Muscle of leg (tissue), 11 donors: Measurements from ENCODE around the gene EVC. TPM values are rescaled to one million over a fixed set of nuclear protein-coding genes. Genes with fewer than 3 reads are reported as not detected.

Experiments used
- DNase-seq: peaks from one replicate; pipeline ENCODE4 v3.0.0; 2013
- H3K27ac ChIP-seq: one replicate; pipeline ENCODE4 v1.5.1; 2013; ENCODE audit warnings: mild to moderate bottlenecking, low read length, control low read depth
- H3K27me3 ChIP-seq: one replicate; pipeline ENCODE4 v1.6.1; 2013; ENCODE audit warnings: low read length; ENCODE audit not compliant: control insufficient read depth, insufficient read depth
- H3K36me3 ChIP-seq: one replicate; pipeline ENCODE4 v1.6.1; 2013; ENCODE audit warnings: low read length; ENCODE audit not compliant: control insufficient read depth, insufficient read depth
- H3K4me1 ChIP-seq: one replicate; pipeline ENCODE4 v1.6.1; 2013; ENCODE audit warnings: low read length; ENCODE audit not compliant: control insufficient read depth, insufficient read depth
- H3K4me3 ChIP-seq: one replicate; pipeline ENCODE4 v1.5.1; 2013; ENCODE audit warnings: low read length, control low read depth
- H3K9me3 ChIP-seq: replicated peaks from 2 replicates; pipeline ENCODE4 v1.6.1; 2013; ENCODE audit warnings: low read depth, low read length; ENCODE audit not compliant: control insufficient read depth
- WGBS: methylation state at CpG from one replicate; pipeline ENCODE4 v1.1.5; 2013; ENCODE audit warnings: missing lambda C conversion rate; ENCODE audit not compliant: insufficient coverage; 5-methylcytosine and 5-hydroxymethylcytosine counted together
- polyA plus RNA-seq, 8 donors: library from polyadenylated mRNA; unstranded; fragments of 120-200 nt; gene quantifications; one replicate each; pipeline versions ENCODE4 v1.2.1 to v1.2.3, GENCODE V29; 2013; ENCODE audit warnings: inconsistent platforms in 1 of 8, low replicate concordance in 1 of 8; ENCODE audit not compliant: insufficient read length in 8 of 8, insufficient read depth in 1 of 8
- total RNA-seq: library from RNA; stranded (reverse); fragments of 120-200 nt; gene quantifications from one replicate; pipeline ENCODE4 v1.2.4, GENCODE V29; 2013

Gene EVC
- total and polyA plus RNA-seq, 9 donors, result 12.2 to 24.3 (median 18.6) TPM

GRCh38 chr4:5753766-5754528, 42.9 kb downstream of the EVC start:
- no peak for DNase-seq
- H3K36me3 ChIP-seq, result peaks cover 79% of the 10 kb centered on the region
- peaks cover 43% of the 10 kb centered on the region for H3K4me1 ChIP-seq
- WGBS, result 86% methylated on average over 9 of the region's 19 CpGs
- H3K27ac ChIP-seq, result no peak overlapping the region
- H3K27me3 ChIP-seq, result no peaks in the 10 kb centered on the region
- no peak overlapping the region for H3K4me3 ChIP-seq
- no peaks in the 10 kb centered on the region for H3K9me3 ChIP-seq

DNA sequence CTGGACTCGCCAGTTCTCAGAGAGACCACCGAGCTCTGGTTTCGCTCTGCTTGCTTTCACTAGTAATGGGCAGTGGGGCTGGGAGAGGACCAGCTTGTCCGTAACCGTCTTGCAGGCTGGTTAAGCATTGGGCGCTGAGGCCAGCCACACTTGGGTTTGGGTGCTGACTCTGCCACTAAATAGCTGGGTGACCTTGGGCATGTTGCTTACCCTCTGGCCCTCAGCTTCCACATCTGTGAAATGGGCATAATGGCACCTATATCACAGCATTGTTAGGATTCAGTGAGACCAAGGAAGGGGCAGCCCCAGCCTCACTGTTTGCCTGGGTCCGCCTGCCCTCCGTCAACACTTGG, 43.5 kb downstream of the EVC start:
- H3K36me3 ChIP-seq, result peaks cover 80% of the 10 kb centered on the region

DNA sequence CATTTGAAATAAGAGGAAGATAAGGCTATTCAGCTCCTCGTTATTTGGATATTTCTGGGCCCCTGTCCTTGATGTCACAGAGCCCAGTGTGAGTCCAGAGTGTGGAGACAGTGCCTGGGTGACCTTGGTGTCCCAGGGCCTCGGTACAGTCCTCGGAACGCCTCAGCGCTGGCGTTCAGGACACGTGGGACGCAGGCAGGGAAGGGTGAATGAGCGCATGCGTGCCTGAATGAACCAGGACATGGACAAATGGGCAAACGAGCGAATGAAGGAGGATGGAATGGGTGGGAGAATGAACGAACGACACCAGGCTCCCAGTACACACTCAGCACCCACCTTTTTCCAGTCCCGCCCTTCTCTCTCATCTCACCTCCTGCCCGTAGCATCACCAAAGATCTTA, 44.2 kb downstream of the EVC start:
- no peak for DNase-seq
- no peak overlapping the region for H3K4me3 ChIP-seq
- H3K9me3 ChIP-seq, result no peaks in the 10 kb centered on the region
- peaks cover 34% of the 10 kb centered on the region for H3K4me1 ChIP-seq
- H3K27ac ChIP-seq, result no peak overlapping the region
- WGBS, result 91% methylated on average over 10 of the region's 16 CpGs
- no peaks in the 10 kb centered on the region for H3K27me3 ChIP-seq
- H3K36me3 ChIP-seq, result peaks cover 74% of the 10 kb centered on the region

More for the DNA sequence above, 43.5 kb downstream of the EVC start:
- Histone ChIP-seq H3K9me3 (no peaks in the 10 kb centered on the region), H3K4me1 (peaks cover 40% of the 10 kb centered on the region), H3K27ac (no peak overlapping the region), H3K4me3 (no peak overlapping the region), H3K27me3 (no peaks in the 10 kb centered on the region)
- WGBS, result 88% methylated on average over 8 of the region's 8 CpGs
- DNase-seq, result no peak

- Histone ChIP-seq H3K27me3 (no peaks in the 10 kb centered on the region), H3K36me3 (peaks cover 70% of the 10 kb centered on the region), H3K27ac (no peak overlapping the region), H3K9me3 (no peaks in the 10 kb centered on the region), H3K4me3 (no peak overlapping the region), H3K4me1 (peaks cover 29% of the 10 kb centered on the region)
- DNase-seq, result no peak
- WGBS, result 91% methylated on average over 5 of the region's 7 CpGs
Measured at GRCh38 chr4:5755679-5756078, 44.7 kb downstream of the EVC start.

- H3K4me1 ChIP-seq, result peaks cover 23% of the 10 kb centered on the region
- no peaks in the 10 kb centered on the region for H3K27me3 ChIP-seq
- H3K36me3 ChIP-seq, result peaks cover 68% of the 10 kb centered on the region
- H3K27ac ChIP-seq, result no peak overlapping the region
- no peak overlapping the region for H3K4me3 ChIP-seq
- no peaks in the 10 kb centered on the region for H3K9me3 ChIP-seq
- 93% methylated on average over 7 of the region's 9 CpGs for WGBS
- DNase-seq, result no peak
Measured at GRCh38 chr4:5756271-5756670, 45.3 kb downstream of the EVC start.

DNA sequence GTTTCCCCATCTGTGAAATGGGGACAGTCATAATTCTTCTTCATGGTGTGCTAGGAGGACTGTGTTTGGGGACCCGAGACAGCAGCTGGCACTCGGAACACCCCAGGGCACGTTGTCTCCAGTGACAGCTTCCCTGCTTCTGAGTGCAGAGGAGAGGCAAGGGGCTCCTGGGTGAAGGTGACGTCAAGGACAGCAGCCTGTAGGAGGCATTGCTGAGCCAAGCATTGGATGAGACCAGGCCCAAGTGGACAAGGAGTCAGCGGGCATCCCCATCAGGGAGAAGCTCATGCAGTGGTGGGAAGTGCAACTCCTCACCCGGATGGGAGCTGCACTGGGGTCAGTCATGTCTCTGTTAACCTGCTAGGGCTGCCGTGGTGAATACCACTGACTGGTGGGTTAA, 46.1 kb downstream of the EVC start:
- WGBS, result 90% methylated on average over 7 of the region's 7 CpGs
- Histone ChIP-seq H3K36me3 (peaks cover 69% of the 10 kb centered on the region), H3K4me1 (peaks cover 15% of the 10 kb centered on the region)

DNA sequence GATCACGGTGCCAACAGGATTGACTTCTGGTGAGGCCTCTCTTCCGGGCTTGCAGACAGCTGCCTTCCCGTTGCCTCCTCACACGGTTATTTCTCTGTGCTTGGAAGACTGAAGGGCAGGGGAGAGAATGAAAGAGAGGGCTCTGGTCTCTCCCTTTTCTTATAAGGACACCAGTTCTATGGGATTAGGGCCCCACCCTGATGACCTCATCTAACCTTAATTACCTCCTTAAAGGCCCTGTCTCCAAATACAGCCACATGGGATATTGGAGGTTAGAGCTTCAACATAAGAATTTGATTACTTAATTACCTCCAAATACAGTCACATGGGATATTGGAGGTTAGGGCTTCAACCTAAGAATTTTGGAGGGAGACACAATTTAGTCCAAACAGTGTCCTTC, 46.5 kb downstream of the EVC start:
- peaks cover 69% of the 10 kb centered on the region for H3K36me3 ChIP-seq

More for the DNA sequence above, 46.1 kb downstream of the EVC start:
- Histone ChIP-seq H3K27ac (no peak overlapping the region), H3K27me3 (no peaks in the 10 kb centered on the region), H3K9me3 (no peaks in the 10 kb centered on the region), H3K4me3 (no peak overlapping the region)
- DNase-seq, result no peak

GRCh38 chr4:5757954-5758353, 47.0 kb downstream of the EVC start:
- H3K27ac ChIP-seq, result no peak overlapping the region
- H3K36me3 ChIP-seq, result peaks cover 65% of the 10 kb centered on the region
- no peak for DNase-seq
- H3K9me3 ChIP-seq, result no peaks in the 10 kb centered on the region
- H3K27me3 ChIP-seq, result no peaks in the 10 kb centered on the region
- peaks cover 6% of the 10 kb centered on the region for H3K4me1 ChIP-seq
- no peak overlapping the region for H3K4me3 ChIP-seq
- WGBS, result 95% methylated on average over 10 of the region's 10 CpGs

More for the DNA sequence above, 46.5 kb downstream of the EVC start:
- Histone ChIP-seq H3K4me3 (no peak overlapping the region), H3K4me1 (peaks cover 10% of the 10 kb centered on the region), H3K9me3 (no peaks in the 10 kb centered on the region), H3K27ac (no peak overlapping the region), H3K27me3 (no peaks in the 10 kb centered on the region)
- DNase-seq, result no peak
- 100% methylated on average over 1 of the region's 4 CpGs for WGBS

- no peaks in the 10 kb centered on the region for H3K27me3 ChIP-seq
- no peak overlapping the region for H3K4me3 ChIP-seq
- H3K36me3 ChIP-seq, result peaks cover 57% of the 10 kb centered on the region
- DNase-seq, result no peak
- WGBS, result 68% methylated on average over 4 of the region's 7 CpGs
- no peak overlapping the region for H3K27ac ChIP-seq
- no peaks in the 10 kb centered on the region for H3K9me3 ChIP-seq
- H3K4me1 ChIP-seq, result no peaks in the 10 kb centered on the region
Measured at GRCh38 chr4:5758741-5759140, 47.7 kb downstream of the EVC start.

DNA sequence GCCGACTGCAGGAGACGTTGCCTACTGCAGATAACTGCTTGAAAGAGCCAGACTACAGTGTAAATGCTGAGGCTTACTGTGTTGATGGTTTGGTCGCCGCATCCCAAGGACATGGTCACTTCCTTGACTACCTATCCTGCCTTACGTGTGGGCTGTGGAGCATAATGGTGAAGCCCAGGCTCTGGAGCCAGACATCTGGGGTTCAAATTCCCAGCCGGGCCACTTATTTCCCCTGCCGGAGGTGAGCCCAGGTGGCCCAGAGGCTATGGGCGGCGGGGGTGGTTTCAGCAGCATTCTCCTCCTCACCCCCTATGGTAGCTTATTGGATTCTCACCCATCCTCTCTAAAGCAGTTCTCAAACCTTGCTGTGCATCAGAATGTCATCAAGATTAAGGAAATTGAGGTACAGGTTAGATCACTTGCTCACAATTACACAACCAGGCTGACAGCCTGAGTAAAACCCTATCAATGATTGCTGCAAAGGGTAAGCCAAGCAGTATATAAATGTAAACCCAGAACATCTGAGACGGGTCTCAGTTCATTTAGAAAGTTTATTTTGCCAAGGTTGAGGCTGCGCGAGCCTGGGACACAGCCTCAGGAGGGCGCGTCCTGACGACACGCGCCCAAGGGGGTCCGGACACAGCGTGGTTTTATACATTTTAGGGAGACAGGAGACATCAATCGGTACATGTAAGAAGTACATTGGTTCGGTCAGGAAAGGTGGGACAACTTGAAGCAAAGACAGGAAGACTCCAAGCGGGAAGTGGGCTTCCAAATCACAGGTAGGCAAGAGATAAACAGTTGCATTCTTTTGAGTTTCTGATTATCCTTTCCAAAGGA, 48.5 kb downstream of the EVC start:
- no peaks in the 10 kb centered on the region for H3K9me3 ChIP-seq
- no peaks in the 10 kb centered on the region for H3K4me1 ChIP-seq
- no peak overlapping the region for H3K27ac ChIP-seq
- no peaks in the 10 kb centered on the region for H3K27me3 ChIP-seq
- 91% methylated on average over 17 of the region's 22 CpGs for WGBS
- peaks cover 50% of the 10 kb centered on the region for H3K36me3 ChIP-seq
- H3K4me3 ChIP-seq, result no peak overlapping the region
- no peak for DNase-seq
